ENCODE data around the gene FGA.

DNA sequence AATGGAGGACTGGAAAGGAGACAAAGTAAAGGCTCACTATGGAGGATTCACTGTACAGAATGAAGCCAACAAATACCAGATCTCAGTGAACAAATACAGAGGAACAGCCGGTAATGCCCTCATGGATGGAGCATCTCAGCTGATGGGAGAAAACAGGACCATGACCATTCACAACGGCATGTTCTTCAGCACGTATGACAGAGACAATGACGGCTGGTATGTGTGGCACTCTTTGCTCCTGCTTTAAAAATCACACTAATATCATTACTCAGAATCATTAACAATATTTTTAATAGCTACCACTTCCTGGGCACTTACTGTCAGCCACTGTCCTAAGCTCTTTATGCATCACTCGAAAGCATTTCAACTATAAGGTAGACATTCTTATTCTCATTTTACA lies 21.0 kb downstream of the FGA start:
- TF ChIP-seq, protein P1, sequence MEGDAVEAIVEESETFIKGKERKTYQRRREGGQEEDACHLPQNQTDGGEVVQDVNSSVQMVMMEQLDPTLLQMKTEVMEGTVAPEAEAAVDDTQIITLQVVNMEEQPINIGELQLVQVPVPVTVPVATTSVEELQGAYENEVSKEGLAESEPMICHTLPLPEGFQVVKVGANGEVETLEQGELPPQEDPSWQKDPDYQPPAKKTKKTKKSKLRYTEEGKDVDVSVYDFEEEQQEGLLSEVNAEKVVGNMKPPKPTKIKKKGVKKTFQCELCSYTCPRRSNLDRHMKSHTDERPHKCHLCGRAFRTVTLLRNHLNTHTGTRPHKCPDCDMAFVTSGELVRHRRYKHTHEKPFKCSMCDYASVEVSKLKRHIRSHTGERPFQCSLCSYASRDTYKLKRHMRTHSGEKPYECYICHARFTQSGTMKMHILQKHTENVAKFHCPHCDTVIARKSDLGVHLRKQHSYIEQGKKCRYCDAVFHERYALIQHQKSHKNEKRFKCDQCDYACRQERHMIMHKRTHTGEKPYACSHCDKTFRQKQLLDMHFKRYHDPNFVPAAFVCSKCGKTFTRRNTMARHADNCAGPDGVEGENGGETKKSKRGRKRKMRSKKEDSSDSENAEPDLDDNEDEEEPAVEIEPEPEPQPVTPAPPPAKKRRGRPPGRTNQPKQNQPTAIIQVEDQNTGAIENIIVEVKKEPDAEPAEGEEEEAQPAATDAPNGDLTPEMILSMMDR (IDR thresholded peaks at IDR 0.05; ENCODE audit: low read length) = no peak
- TF ChIP-seq EZH2 (optimal IDR thresholded peaks at IDR 0.05; ENCODE audit: low read depth, low read length) = no peak

All from MM.1S (cell line).